Esophagus squamous epithelium (tissue), 5 donors: ENCODE data around the gene NEK1. TPM values are rescaled to one million over a fixed set of nuclear protein-coding genes. Genes with fewer than 3 reads are reported as not detected.

Experiments
- DNase-seq: peaks from one replicate; lab custom pipeline; 2025; lab: John Stamatoyannopoulos, UW
- H3K27ac ChIP-seq, 4 donors: fragments of 200-600 bp; sonication (generic); one replicate each; pipeline ENCODE4 v1.5.1; 2016 to 2019; ENCODE audit warnings: mild to moderate bottlenecking in 1 of 4
- H3K27me3 ChIP-seq, 4 donors: fragments of 200-600 bp; sonication (generic); 1 replicate in 3 of 4; 2 replicates in 1 of 4; pipeline versions ENCODE4 v1.5.1 to v1.6.0; 2017 to 2021; ENCODE audit warnings: antibody characterized with exemption in 1 of 4
- H3K36me3 ChIP-seq, 3 donors: fragments of 200-600 bp; sonication (generic); one replicate each; pipeline ENCODE4 v1.5.1; 2016 to 2019
- H3K4me1 ChIP-seq, 3 donors: fragments of 200-600 bp; sonication (generic); one replicate each; pipeline ENCODE4 v1.5.1; 2017 to 2019
- H3K4me3 ChIP-seq, 4 donors: fragments of 200-600 bp; sonication (generic); 1 replicate in 3 of 4; 2 replicates in 1 of 4; pipeline ENCODE4 v1.5.1; 2016 to 2019; ENCODE audit warnings: mild to moderate bottlenecking in 2 of 4, moderate library complexity in 1 of 4
- H3K9me3 ChIP-seq, 3 donors: fragments of 200-600 bp; sonication (generic); one replicate each; pipeline ENCODE4 v1.5.1; 2016 to 2019
- POLR2A ChIP-seq, 4 donors: fragments of 450-650 bp; IDR thresholded peaks; one replicate each; pipeline ENCODE4 v1.6.1; 2017; ENCODE audit warnings: antibody characterized with exemption in 4 of 4, mild to moderate bottlenecking in 4 of 4, moderate library complexity in 3 of 4
- WGBS, 2 donors: methylation state at CpG; one replicate each; pipeline ENCODE4 v1.1.5; 2018; 5-methylcytosine and 5-hydroxymethylcytosine counted together
- intact Hi-C: fragments of 100-400 bp; cut with DNase I; formaldehyde crosslinking; loops from one replicate; pipeline ENCODE4 v1.15.0; 2022
- total RNA-seq, 4 donors: library from RNA; depleted of rRNA; stranded (reverse); fragments of >200 nt; gene quantifications; one replicate each; pipeline ENCODE4 v1.1.0, GENCODE V29; 2016
- TF ChIP-seq, protein P1 (sequence below), 6 experiments: fragments of 450-650 bp in 4 of 6; fragments of 200-600 bp in 2 of 6; sonication (generic) in 2 of 6; IDR thresholded peaks; one replicate each; pipeline ENCODE4 v1.5.1; 2016 to 2019; ENCODE audit warnings: antibody characterized with exemption in 6 of 6, mild to moderate bottlenecking in 4 of 6, moderate library complexity in 4 of 6
- donor health status: DM: yes; HTN: yes; CAD: no.

The NEK1 gene
- total RNA-seq, 4 donors from 2014 or later = 3.8 to 12.0 (median 7.5) TPM

DNA sequence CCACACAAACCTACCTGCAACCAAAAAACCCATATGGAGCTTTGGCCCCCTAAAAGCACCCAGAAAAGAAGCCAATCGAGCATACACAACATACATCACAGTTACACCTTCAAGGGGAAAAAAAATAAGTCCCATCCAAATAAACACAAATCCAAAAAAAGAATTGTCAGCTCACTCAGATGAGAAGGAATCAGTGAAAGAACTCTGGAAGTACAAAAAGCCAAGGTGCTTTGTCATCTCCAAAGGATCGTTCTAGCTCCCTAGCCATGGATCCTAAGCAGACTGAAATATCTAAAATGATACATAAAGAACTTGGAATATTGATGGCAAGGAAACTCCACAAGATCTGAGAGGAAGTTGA, 119.2 kb downstream of the NEK1 start:
- DNase-seq = no peak
- H3K9me3 ChIP-seq = peaks cover 0 to 11% (median 0%) of the 10 kb centered on the region in 3 donors
- no peak overlapping the region for H3K4me3 ChIP-seq
- H3K36me3 ChIP-seq = peaks cover 0 to 20% (median 0%) of the 10 kb centered on the region in 3 donors
- H3K4me1 ChIP-seq = peaks cover 0 to 3% (median 0%) of the 10 kb centered on the region in 3 donors
- H3K27ac ChIP-seq = no peak overlapping the region
- H3K27me3 ChIP-seq = no peaks in the 10 kb centered on the region
- 42 to 51% methylated on average over 2 of the region's 2 CpGs for WGBS, 2 donors
- intact Hi-C loops = no loop called here
- TF ChIP-seq, protein P1, sequence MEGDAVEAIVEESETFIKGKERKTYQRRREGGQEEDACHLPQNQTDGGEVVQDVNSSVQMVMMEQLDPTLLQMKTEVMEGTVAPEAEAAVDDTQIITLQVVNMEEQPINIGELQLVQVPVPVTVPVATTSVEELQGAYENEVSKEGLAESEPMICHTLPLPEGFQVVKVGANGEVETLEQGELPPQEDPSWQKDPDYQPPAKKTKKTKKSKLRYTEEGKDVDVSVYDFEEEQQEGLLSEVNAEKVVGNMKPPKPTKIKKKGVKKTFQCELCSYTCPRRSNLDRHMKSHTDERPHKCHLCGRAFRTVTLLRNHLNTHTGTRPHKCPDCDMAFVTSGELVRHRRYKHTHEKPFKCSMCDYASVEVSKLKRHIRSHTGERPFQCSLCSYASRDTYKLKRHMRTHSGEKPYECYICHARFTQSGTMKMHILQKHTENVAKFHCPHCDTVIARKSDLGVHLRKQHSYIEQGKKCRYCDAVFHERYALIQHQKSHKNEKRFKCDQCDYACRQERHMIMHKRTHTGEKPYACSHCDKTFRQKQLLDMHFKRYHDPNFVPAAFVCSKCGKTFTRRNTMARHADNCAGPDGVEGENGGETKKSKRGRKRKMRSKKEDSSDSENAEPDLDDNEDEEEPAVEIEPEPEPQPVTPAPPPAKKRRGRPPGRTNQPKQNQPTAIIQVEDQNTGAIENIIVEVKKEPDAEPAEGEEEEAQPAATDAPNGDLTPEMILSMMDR (IDR thresholded peaks at IDR 0.05) = peak in 1 of 6 experiments; percentile 4
- TF ChIP-seq POLR2A (IDR thresholded peaks at IDR 0.05) = no peak

GRCh38 chr4:169492436-169493163, 119.8 kb downstream of the NEK1 start:
- WGBS, 2 donors = 54 to 66% methylated on average over 5 to 10 of the region's 10 CpGs
- Histone ChIP-seq H3K4me3 (no peak overlapping the region), H3K27me3 (no peaks in the 10 kb centered on the region), H3K27ac (no peak overlapping the region), H3K4me1 (peaks cover 0 to 3% (median 0%) of the 10 kb centered on the region in 3 donors), H3K36me3 (peaks cover 0 to 20% (median 0%) of the 10 kb centered on the region in 3 donors), H3K9me3 (peaks cover 0 to 11% (median 0%) of the 10 kb centered on the region in 3 donors)
- intact Hi-C loops = no loop called here
- no peak for DNase-seq
- TF ChIP-seq POLR2A (IDR thresholded peaks at IDR 0.05) = no peak
- TF ChIP-seq, protein P1 (IDR thresholded peaks at IDR 0.05) = peak; percentile 17 to 77 (median 62)

- Histone ChIP-seq H3K4me3 (no peak overlapping the region), H3K4me1 (peaks cover 0 to 3% (median 0%) of the 10 kb centered on the region in 3 donors), H3K27me3 (no peaks in the 10 kb centered on the region), H3K27ac (no peak overlapping the region), H3K9me3 (peaks cover 0 to 11% (median 0%) of the 10 kb centered on the region in 3 donors), H3K36me3 (peaks cover 0 to 20% (median 0%) of the 10 kb centered on the region in 3 donors)
- intact Hi-C loops = no loop called here
- DNase-seq = no peak
- 89 to 100% methylated on average over 1 of the region's 1 CpG for WGBS, 2 donors
- TF ChIP-seq POLR2A (IDR thresholded peaks at IDR 0.05) = no peak
- TF ChIP-seq, protein P1 (IDR thresholded peaks at IDR 0.05) = no peak
Measured at GRCh38 chr4:169491211-169491610, 121.2 kb downstream of the NEK1 start.

GRCh38 chr4:169489306-169489705, 123.1 kb downstream of the NEK1 start:
- Histone ChIP-seq H3K27ac (no peak overlapping the region), H3K4me3 (no peak overlapping the region), H3K9me3 (peaks cover 0 to 11% (median 0%) of the 10 kb centered on the region in 3 donors), H3K4me1 (peaks cover 0 to 7% (median 0%) of the 10 kb centered on the region in 3 donors), H3K36me3 (peaks cover 0 to 20% (median 0%) of the 10 kb centered on the region in 3 donors), H3K27me3 (no peaks in the 10 kb centered on the region)
- no peak for DNase-seq
- no peak for TF ChIP-seq POLR2A (IDR thresholded peaks at IDR 0.05)
- TF ChIP-seq, protein P1 (IDR thresholded peaks at IDR 0.05) = no peak
- intact Hi-C loops = loop anchor here (10.0 kb wide), 2 partner anchors 465 to 565 kb away; no protein-coding TSS in a partner anchor
